ENCODE data around the gene KLF7. TPM values are rescaled to one million over a fixed set of nuclear protein-coding genes. Genes with fewer than 3 reads are reported as not detected.

KLF7 gene
- total and polyA plus RNA-seq, 4 donors = 1.9 to 11.5 (median 4.5) TPM

DNA sequence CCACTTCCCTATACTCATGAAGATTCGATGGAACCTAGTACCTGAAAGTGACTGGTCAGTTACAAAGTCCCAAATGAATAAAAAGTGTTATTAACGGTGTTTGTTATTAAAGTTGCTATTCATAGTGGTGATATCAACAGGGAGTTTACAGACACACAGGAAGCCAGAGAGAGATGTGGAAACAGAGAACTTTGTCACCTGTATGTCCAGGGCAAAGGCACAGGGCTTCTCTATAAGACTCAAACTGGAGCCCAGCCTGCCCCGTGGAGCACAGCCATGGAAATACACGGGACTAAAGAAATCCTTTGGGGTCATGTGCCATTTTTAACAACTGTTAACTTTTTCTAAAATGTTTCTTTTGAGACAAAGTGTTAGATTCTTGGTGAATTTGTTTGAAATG is 68.5 kb downstream of the KLF7 start:
- Histone ChIP-seq H3K27me3 (ENCODE audit: control insufficient read depth in 4 of 4, insufficient read depth in 4 of 4, low read length in 3 of 4) (no peaks in the 10 kb centered on the region), H3K9me3 (ENCODE audit: control insufficient read depth in 4 of 4, low read length in 3 of 4) (no peaks in the 10 kb centered on the region), H3K4me1 (ENCODE audit: control insufficient read depth in 4 of 4, insufficient read depth in 4 of 4, low read length in 3 of 4) (no peaks in the 10 kb centered on the region), H3K27ac (ENCODE audit: low read depth in 1 of 2, low read length in 2 of 2) (no peak overlapping the region), H3K36me3 (ENCODE audit: control insufficient read depth in 4 of 4, insufficient read depth in 3 of 4, low read depth in 1 of 4, low read length in 3 of 4) (peaks cover 0 to 4% (median 0%) of the 10 kb centered on the region in 4 donors), H3K4me3 (ENCODE audit: low read depth in 1 of 3, low read length in 3 of 3) (no peak overlapping the region), H3K9ac (ENCODE audit: low read depth in 1 of 2, low read length in 2 of 2) (no peak overlapping the region)
- 60% methylated on average over 4 of the region's 4 CpGs for WGBS
- TF ChIP-seq HNF4A (conservative IDR thresholded peaks at IDR 0.05) = peak; percentile 71 to 82
- no peak for TF ChIP-seq GABPA (IDR thresholded peaks at IDR 0.05 in 1 of 2, conservative IDR thresholded peaks at IDR 0.05 in 1 of 2)
- peak; percentile 18 for TF ChIP-seq SP1 (IDR thresholded peaks at IDR 0.05)
- TF ChIP-seq HNF4G (IDR thresholded peaks at IDR 0.05) = peak; percentile 12
- peak; percentile 9 to 14 for TF ChIP-seq RAD21 (IDR thresholded peaks at IDR 0.05)
- TF ChIP-seq, protein P1, sequence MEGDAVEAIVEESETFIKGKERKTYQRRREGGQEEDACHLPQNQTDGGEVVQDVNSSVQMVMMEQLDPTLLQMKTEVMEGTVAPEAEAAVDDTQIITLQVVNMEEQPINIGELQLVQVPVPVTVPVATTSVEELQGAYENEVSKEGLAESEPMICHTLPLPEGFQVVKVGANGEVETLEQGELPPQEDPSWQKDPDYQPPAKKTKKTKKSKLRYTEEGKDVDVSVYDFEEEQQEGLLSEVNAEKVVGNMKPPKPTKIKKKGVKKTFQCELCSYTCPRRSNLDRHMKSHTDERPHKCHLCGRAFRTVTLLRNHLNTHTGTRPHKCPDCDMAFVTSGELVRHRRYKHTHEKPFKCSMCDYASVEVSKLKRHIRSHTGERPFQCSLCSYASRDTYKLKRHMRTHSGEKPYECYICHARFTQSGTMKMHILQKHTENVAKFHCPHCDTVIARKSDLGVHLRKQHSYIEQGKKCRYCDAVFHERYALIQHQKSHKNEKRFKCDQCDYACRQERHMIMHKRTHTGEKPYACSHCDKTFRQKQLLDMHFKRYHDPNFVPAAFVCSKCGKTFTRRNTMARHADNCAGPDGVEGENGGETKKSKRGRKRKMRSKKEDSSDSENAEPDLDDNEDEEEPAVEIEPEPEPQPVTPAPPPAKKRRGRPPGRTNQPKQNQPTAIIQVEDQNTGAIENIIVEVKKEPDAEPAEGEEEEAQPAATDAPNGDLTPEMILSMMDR (IDR thresholded peaks at IDR 0.05; ENCODE audit: low read depth, low read length, missing input control) = no peak
- DNase-seq (ENCODE audit: low spot score) = no peak

DNA sequence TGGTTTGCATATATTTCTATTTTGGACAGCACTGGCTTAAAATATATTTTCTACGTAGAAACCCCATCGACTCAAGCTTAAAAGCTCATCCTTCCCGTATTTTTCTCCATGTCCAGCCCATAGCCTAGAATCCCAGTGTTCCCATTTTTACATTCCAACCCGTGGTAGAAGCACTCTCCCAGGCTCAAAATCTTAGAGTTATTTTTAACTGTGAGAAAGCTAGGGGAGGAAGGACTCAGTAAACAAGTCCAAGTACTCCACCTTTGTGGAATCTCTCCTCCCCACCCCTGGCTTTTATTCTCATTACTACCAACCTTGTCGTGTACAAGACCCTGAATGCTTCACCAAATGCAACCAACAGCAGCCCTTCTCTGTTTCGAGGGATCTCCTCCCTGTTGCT is 69.8 kb downstream of the KLF7 start:
- 89% methylated on average over 6 of the region's 6 CpGs for WGBS

DNA sequence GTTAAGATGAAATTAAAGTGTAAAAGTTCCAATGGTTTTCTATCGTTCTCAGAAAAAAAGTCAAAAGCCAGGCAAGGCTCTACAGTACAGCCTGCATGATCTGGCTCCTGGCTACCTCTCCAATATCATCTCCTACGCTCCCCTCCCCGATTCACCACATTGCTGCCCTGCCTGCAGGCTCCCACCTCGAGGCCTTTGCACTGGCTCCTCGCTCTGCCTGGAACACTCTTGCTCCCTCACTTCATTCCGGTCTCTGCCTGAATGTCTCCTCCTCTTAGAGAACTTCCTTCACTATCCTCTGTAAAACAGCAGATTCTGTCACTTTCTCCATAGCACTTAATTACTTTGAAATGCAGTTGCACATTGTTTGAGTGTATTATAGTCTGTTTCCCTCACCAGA is 72.5 kb downstream of the KLF7 start:
- Histone ChIP-seq H3K4me3 (ENCODE audit: low read depth in 1 of 3, low read length in 3 of 3) (no peak overlapping the region), H3K27me3 (ENCODE audit: control insufficient read depth in 4 of 4, insufficient read depth in 4 of 4, low read length in 3 of 4) (no peaks in the 10 kb centered on the region), H3K9me3 (ENCODE audit: control insufficient read depth in 4 of 4, low read length in 3 of 4) (no peaks in the 10 kb centered on the region), H3K27ac (ENCODE audit: low read depth in 1 of 2, low read length in 2 of 2) (no peak overlapping the region), H3K36me3 (ENCODE audit: control insufficient read depth in 4 of 4, insufficient read depth in 3 of 4, low read depth in 1 of 4, low read length in 3 of 4) (no peaks in the 10 kb centered on the region), H3K4me1 (ENCODE audit: control insufficient read depth in 4 of 4, insufficient read depth in 4 of 4, low read length in 3 of 4) (no peaks in the 10 kb centered on the region), H3K9ac (ENCODE audit: low read depth in 1 of 2, low read length in 2 of 2) (no peak overlapping the region)
- WGBS = 94% methylated on average over 6 of the region's 6 CpGs
- no peak for DNase-seq (ENCODE audit: low spot score)
- TF ChIP-seq, protein P2, sequence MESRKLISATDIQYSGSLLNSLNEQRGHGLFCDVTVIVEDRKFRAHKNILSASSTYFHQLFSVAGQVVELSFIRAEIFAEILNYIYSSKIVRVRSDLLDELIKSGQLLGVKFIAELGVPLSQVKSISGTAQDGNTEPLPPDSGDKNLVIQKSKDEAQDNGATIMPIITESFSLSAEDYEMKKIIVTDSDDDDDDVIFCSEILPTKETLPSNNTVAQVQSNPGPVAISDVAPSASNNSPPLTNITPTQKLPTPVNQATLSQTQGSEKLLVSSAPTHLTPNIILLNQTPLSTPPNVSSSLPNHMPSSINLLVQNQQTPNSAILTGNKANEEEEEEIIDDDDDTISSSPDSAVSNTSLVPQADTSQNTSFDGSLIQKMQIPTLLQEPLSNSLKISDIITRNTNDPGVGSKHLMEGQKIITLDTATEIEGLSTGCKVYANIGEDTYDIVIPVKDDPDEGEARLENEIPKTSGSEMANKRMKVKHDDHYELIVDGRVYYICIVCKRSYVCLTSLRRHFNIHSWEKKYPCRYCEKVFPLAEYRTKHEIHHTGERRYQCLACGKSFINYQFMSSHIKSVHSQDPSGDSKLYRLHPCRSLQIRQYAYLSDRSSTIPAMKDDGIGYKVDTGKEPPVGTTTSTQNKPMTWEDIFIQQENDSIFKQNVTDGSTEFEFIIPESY (IDR thresholded peaks at IDR 0.05) = no peak
- TF ChIP-seq EGR1 (IDR thresholded peaks at IDR 0.05; ENCODE audit: low read depth in 2 of 2) = no peak
- no peak for TF ChIP-seq YY1 (IDR thresholded peaks at IDR 0.05)
- TF ChIP-seq FOXA1 (IDR thresholded peaks at IDR 0.05) = no peak
- no peak for TF ChIP-seq TAF1 (conservative IDR thresholded peaks at IDR 0.05)
- TF ChIP-seq HNF4G (IDR thresholded peaks at IDR 0.05) = no peak
- TF ChIP-seq JUND (IDR thresholded peaks at IDR 0.05) = no peak
- TF ChIP-seq GABPA (IDR thresholded peaks at IDR 0.05 in 1 of 2, conservative IDR thresholded peaks at IDR 0.05 in 1 of 2) = no peak
- TF ChIP-seq, protein P3, sequence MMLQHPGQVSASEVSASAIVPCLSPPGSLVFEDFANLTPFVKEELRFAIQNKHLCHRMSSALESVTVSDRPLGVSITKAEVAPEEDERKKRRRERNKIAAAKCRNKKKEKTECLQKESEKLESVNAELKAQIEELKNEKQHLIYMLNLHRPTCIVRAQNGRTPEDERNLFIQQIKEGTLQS (IDR thresholded peaks at IDR 0.05) = no peak
- TF ChIP-seq HNF4A (conservative IDR thresholded peaks at IDR 0.05) = no peak
- TF ChIP-seq, protein P1 (IDR thresholded peaks at IDR 0.05; ENCODE audit: low read depth, low read length, missing input control) = no peak
- TF ChIP-seq, protein P4, sequence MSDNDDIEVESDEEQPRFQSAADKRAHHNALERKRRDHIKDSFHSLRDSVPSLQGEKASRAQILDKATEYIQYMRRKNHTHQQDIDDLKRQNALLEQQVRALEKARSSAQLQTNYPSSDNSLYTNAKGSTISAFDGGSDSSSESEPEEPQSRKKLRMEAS (IDR thresholded peaks at IDR 0.05) = no peak

More for the DNA sequence above, 69.8 kb downstream of the KLF7 start:
- TF ChIP-seq JUND (IDR thresholded peaks at IDR 0.05) = no peak
- no peak for TF ChIP-seq SP1 (IDR thresholded peaks at IDR 0.05)
- no peak for TF ChIP-seq TAF1 (conservative IDR thresholded peaks at IDR 0.05)
- TF ChIP-seq HNF4A (conservative IDR thresholded peaks at IDR 0.05) = no peak
- TF ChIP-seq RXRA (IDR thresholded peaks at IDR 0.05) = no peak
- TF ChIP-seq, protein P2 (IDR thresholded peaks at IDR 0.05) = no peak
- no peak for TF ChIP-seq GABPA (IDR thresholded peaks at IDR 0.05 in 1 of 2, conservative IDR thresholded peaks at IDR 0.05 in 1 of 2)
- TF ChIP-seq, protein P3 (IDR thresholded peaks at IDR 0.05) = no peak
- no peak overlapping the region for H3K27ac ChIP-seq (ENCODE audit: low read depth in 1 of 2, low read length in 2 of 2)
- H3K36me3 ChIP-seq (ENCODE audit: control insufficient read depth in 4 of 4, insufficient read depth in 3 of 4, low read depth in 1 of 4, low read length in 3 of 4) = peaks cover 0 to 4% (median 0%) of the 10 kb centered on the region in 4 donors
- no peaks in the 10 kb centered on the region for H3K9me3 ChIP-seq (ENCODE audit: control insufficient read depth in 4 of 4, low read length in 3 of 4)
- H3K4me1 ChIP-seq (ENCODE audit: control insufficient read depth in 4 of 4, insufficient read depth in 4 of 4, low read length in 3 of 4) = no peaks in the 10 kb centered on the region
- no peaks in the 10 kb centered on the region for H3K27me3 ChIP-seq (ENCODE audit: control insufficient read depth in 4 of 4, insufficient read depth in 4 of 4, low read length in 3 of 4)
- H3K9ac ChIP-seq (ENCODE audit: low read depth in 1 of 2, low read length in 2 of 2) = no peak overlapping the region
- H3K4me3 ChIP-seq (ENCODE audit: low read depth in 1 of 3, low read length in 3 of 3) = no peak overlapping the region
- no peak for DNase-seq (ENCODE audit: low spot score)

Measured in liver (tissue), 9 donors.